Thyroid gland (tissue), 4 donors: ENCODE results near the gene ZIC2. TPM values are rescaled to one million over a fixed set of nuclear protein-coding genes. Genes with fewer than 3 reads are reported as not detected.

Experiments used
- DNase-seq, 2 donors: peaks; one replicate each; pipeline ENCODE4 v3.0.0-alpha.2; 2019
- H3K27ac ChIP-seq, 3 donors: fragments of 200-600 bp; sonication (generic); 1 replicate in 2 of 3; 2 replicates in 1 of 3; pipeline ENCODE4 v1.5.1; 2016 to 2019; ENCODE audit warnings: mild to moderate bottlenecking in 1 of 3, moderate library complexity in 1 of 3
- H3K27me3 ChIP-seq: fragments of 200-600 bp; sonication (generic); one replicate; pipeline ENCODE4 v1.5.1; 2019
- H3K36me3 ChIP-seq, 2 donors: fragments of 200-600 bp; sonication (generic); one replicate each; pipeline ENCODE4 v1.5.1; 2016 to 2019
- H3K4me1 ChIP-seq, 2 donors: fragments of 200-600 bp; sonication (generic); one replicate each; pipeline ENCODE4 v1.5.1; 2017 to 2019
- H3K4me3 ChIP-seq, 3 donors: fragments of 200-600 bp; sonication (generic); replicated peaks in 1 of 3; 1 replicate in 2 of 3; 2 replicates in 1 of 3; pipeline ENCODE4 v1.5.1; 2016; ENCODE audit warnings: mild to moderate bottlenecking in 1 of 3
- H3K9me3 ChIP-seq: fragments of 200-600 bp; sonication (generic); one replicate; pipeline ENCODE4 v1.5.1; 2017
- POLR2A ChIP-seq, 2 donors: fragments of 450-650 bp; IDR thresholded peaks; one replicate each; pipeline ENCODE4 v1.6.1; 2017; ENCODE audit warnings: antibody characterized with exemption in 2 of 2, mild to moderate bottlenecking in 2 of 2, moderate library complexity in 1 of 2
- WGBS, 2 donors: methylation state at CpG; one replicate each; pipeline ENCODE4 v1.1.5; 2017; 5-methylcytosine and 5-hydroxymethylcytosine counted together
- intact Hi-C: fragments of 100-400 bp; cut with DNase I; formaldehyde crosslinking; loops from one replicate; pipeline ENCODE4 v1.15.1; 2023
- total RNA-seq, 4 donors: library from RNA; depleted of rRNA; stranded (reverse); fragments of >200 nt; gene quantifications; one replicate each; pipeline ENCODE4 v1.2.3, GENCODE V29; 2016
- TF ChIP-seq, protein P1 (sequence below), 6 experiments: fragments of 200-600 bp in 3 of 6; fragments of 450-650 bp in 3 of 6; sonication (generic) in 3 of 6; IDR thresholded peaks; one replicate each; pipeline ENCODE4 v1.5.1; 2016 to 2019; ENCODE audit warnings: antibody characterized with exemption in 6 of 6, mild to moderate bottlenecking in 2 of 6, inconsistent platforms in 1 of 6, moderate library complexity in 1 of 6

The ZIC2 gene
- total RNA-seq, 4 donors from 2014 or later, result not detected

DNA sequence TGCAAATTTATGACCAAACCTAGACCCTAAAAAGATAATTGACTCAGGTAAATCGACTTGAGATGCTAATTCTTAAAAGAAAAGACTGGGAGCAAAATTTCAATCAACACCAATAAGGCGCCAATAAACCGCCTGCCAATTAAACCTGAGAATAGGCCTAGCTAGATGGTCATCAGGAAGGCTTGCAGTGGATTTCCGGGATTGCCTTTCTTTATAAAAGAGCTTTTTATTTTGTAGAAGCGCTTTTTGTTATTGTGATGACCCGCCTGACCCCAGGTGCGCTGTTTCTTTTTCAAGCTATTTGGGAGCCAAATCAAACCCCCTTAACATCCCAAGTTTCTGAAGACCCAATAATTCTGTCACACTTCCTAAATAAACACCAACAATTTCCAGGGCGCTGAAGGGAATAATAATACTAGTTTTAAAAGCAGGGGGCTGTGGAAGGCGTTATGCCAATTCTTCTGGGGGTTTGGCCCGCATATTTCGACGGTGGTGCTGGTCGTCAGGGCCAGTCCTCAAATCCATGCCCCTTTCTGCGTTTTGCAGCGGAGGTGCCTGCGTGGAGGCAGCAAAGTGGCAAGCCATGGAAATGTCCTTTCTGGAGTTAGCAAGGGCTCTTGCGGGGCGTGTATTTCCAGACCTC, 7.2 kb upstream of the ZIC2 start:
- peaks cover 8 to 20% of the 10 kb centered on the region in 2 donors for H3K4me1 ChIP-seq
- WGBS, 2 donors, result 15 to 17% methylated on average over 18 of the region's 18 CpGs
- no peak for TF ChIP-seq POLR2A (IDR thresholded peaks at IDR 0.05)
- TF ChIP-seq, protein P1, sequence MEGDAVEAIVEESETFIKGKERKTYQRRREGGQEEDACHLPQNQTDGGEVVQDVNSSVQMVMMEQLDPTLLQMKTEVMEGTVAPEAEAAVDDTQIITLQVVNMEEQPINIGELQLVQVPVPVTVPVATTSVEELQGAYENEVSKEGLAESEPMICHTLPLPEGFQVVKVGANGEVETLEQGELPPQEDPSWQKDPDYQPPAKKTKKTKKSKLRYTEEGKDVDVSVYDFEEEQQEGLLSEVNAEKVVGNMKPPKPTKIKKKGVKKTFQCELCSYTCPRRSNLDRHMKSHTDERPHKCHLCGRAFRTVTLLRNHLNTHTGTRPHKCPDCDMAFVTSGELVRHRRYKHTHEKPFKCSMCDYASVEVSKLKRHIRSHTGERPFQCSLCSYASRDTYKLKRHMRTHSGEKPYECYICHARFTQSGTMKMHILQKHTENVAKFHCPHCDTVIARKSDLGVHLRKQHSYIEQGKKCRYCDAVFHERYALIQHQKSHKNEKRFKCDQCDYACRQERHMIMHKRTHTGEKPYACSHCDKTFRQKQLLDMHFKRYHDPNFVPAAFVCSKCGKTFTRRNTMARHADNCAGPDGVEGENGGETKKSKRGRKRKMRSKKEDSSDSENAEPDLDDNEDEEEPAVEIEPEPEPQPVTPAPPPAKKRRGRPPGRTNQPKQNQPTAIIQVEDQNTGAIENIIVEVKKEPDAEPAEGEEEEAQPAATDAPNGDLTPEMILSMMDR (IDR thresholded peaks at IDR 0.05), result no peak
- no peak overlapping the region for H3K4me3 ChIP-seq
- no peak for DNase-seq
- no peaks in the 10 kb centered on the region for H3K9me3 ChIP-seq
- peaks cover 84% of the 10 kb centered on the region for H3K27me3 ChIP-seq
- no peaks in the 10 kb centered on the region for H3K36me3 ChIP-seq
- no peak overlapping the region for H3K27ac ChIP-seq
- intact Hi-C loops, result no loop called here

DNA sequence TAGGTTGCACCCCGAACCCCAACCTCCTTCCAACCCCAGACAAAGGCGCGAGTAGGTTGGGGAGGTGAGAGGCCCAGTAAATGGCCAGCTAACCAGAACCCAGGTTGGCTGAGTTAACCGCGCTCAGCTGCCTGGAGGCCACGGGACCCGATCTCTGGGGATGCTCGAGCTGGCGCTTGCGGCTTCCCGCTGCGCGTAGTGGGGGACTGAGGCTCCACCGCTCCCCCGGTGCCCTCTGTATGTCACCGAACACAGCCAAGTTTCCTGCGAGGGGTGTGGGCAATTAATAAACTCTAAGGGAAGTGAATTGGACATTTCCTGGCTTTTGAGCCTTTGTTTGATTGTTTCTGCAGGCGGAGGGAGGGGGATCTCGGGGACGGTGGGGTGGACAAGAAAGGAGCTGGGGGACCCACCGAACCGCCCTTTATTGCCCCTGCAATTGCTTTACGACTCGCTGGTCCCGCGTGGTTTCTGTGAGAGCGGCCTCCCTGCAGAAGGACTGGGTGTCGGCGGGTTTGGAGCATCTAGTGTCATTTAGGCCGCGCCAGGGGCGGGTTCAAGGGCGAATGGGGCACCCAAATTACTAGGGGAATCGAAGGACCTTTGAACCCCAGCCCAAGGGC, 6.5 kb upstream of the ZIC2 start:
- H3K36me3 ChIP-seq, result no peaks in the 10 kb centered on the region
- H3K27ac ChIP-seq, result no peak overlapping the region
- peaks cover 9 to 20% of the 10 kb centered on the region in 2 donors for H3K4me1 ChIP-seq
- H3K4me3 ChIP-seq, result no peak overlapping the region
- H3K27me3 ChIP-seq, result peaks cover 84% of the 10 kb centered on the region
- TF ChIP-seq POLR2A (IDR thresholded peaks at IDR 0.05), result no peak
- no peak for DNase-seq
- no peaks in the 10 kb centered on the region for H3K9me3 ChIP-seq
- WGBS, 2 donors, result 11 to 20% methylated on average over 17 to 24 of the region's 34 CpGs
- intact Hi-C loops, result no loop called here

DNA sequence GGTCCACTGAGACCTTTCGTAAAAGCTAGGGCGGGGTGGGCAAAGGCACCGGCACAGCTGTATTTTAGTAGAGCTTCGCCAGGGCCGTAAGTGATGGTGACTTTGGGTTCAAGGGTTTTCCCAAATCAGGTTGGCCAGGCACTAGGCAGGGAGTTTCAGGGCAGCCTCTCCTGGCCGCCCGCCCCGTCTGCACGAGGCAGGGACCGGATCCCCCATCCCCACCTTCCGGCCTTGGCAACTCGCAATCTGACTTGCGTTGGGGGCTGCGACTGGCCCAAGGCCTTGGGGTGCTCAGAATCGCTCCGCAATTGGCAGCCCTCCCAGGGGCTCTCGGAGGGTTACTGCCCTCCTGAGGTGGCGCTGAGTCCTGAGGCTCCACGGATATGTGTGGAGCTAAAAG, 6.0 kb upstream of the ZIC2 start:
- H3K36me3 ChIP-seq, result no peaks in the 10 kb centered on the region
- H3K9me3 ChIP-seq, result no peaks in the 10 kb centered on the region
- H3K4me3 ChIP-seq, result no peak overlapping the region
- intact Hi-C loops, result no loop called here
- TF ChIP-seq, protein P1 (IDR thresholded peaks at IDR 0.05), result no peak
- TF ChIP-seq POLR2A (IDR thresholded peaks at IDR 0.05), result no peak
- no peak overlapping the region for H3K27ac ChIP-seq
- 20 to 22% methylated on average over 11 to 14 of the region's 19 CpGs for whole genome bisulfite sequencing, 2 donors
- peaks cover 11 to 24% of the 10 kb centered on the region in 2 donors for H3K4me1 ChIP-seq
- no peak for DNase-seq
- H3K27me3 ChIP-seq, result peaks cover 90% of the 10 kb centered on the region

DNA sequence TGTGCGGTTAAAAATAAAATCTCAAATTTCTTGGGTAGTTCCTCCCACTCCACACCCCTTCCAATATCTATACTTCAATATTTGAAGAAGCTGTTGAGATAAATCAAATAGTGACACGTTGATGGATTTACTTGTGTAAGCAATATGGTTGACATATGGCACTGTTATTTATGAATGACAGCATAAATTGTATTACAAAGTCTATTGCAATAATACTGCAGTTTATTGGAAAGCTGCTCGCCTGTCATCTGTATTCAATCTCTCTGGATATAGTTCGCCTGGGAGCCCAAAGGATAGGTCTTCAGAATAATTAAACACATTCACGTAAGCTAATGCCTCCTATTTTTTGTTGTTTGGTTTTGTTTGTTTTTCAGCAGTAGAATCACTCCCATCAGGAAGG, 5.0 kb upstream of the ZIC2 start:
- DNase-seq, result no peak
- H3K4me1 ChIP-seq, result peaks cover 16 to 24% of the 10 kb centered on the region in 2 donors
- intact Hi-C loops, result no loop called here
- 72 to 78% methylated on average over 5 of the region's 5 CpGs for WGBS, 2 donors
- H3K27me3 ChIP-seq, result peaks cover 83% of the 10 kb centered on the region
- no peaks in the 10 kb centered on the region for H3K9me3 ChIP-seq
- H3K36me3 ChIP-seq, result no peaks in the 10 kb centered on the region
- H3K4me3 ChIP-seq, result no peak overlapping the region
- TF ChIP-seq POLR2A (IDR thresholded peaks at IDR 0.05), result no peak
- TF ChIP-seq, protein P1 (IDR thresholded peaks at IDR 0.05), result no peak
- H3K27ac ChIP-seq, result no peak overlapping the region

DNA sequence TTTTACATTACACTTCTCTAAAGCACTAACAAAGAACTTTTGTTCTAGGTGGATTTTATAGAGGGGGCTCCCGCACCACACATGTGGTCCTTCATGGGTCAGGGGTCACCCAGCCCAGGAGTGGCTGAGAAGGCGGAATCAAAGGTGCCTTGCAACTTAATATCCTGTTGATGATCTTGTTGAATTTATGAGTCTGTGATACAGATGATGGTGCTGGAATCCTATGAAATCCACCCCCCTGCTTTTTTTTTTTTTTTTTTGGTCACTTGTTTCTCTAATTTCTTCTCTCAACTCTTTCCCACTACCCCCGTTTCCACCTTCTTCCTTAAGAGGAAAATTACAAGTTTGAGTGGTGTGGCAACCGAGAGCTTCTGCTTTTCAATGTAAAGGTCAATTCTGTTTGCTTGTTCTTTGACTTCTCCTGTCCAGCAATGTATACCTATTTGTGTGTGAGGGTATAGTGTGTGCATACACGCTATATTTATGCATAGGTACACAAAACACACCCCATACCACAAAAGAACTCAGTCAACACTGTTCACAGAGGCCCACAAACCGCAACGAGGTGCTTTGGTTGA, 4.2 kb upstream of the ZIC2 start:
- peaks cover 79% of the 10 kb centered on the region for H3K27me3 ChIP-seq
- WGBS, 2 donors, result 36 to 41% methylated on average over 7 of the region's 7 CpGs

More for the DNA sequence above, 4.2 kb upstream of the ZIC2 start:
- no peak for DNase-seq
- intact Hi-C loops, result no loop called here
- Histone ChIP-seq H3K27ac (no peak overlapping the region), H3K4me3 (no peak overlapping the region), H3K4me1 (peaks cover 16 to 32% of the 10 kb centered on the region in 2 donors), H3K9me3 (no peaks in the 10 kb centered on the region), H3K36me3 (no peaks in the 10 kb centered on the region)
- TF ChIP-seq POLR2A (IDR thresholded peaks at IDR 0.05), result no peak
- TF ChIP-seq, protein P1 (IDR thresholded peaks at IDR 0.05), result no peak
